Panc1 (cell line): ENCODE results near the gene C22orf39. TPM values are rescaled to one million over a fixed set of nuclear protein-coding genes. Genes with fewer than 3 reads are reported as not detected.

Experiments
- ATAC-seq: fragments of 200-7000 bp; cut with Tn5 transposase; 2 replicates; pipeline ENCODE4 v1.9.1; 2020; ENCODE audit warnings: mild to moderate bottlenecking, moderate library complexity
- BruUV-seq: library from RNA; stranded (reverse); fragments of 400-500 nt; replicated peaks from 2 replicates; lab custom pipeline; 2021; lab: Mats Ljungman, UMichigan
- CTCF ChIA-PET: fragments of 300-600 bp; sonication (Branson Sonifier 250); formaldehyde crosslinking; loops from one replicate; lab custom pipeline; 2022; ENCODE audit warnings: antibody characterized with exemption; lab: Charles Lee
- POLR2A ChIA-PET: fragments of 300-600 bp; sonication (Branson Sonifier 250); formaldehyde crosslinking; loops from one replicate; lab custom pipeline; 2022; ENCODE audit warnings: antibody characterized with exemption; lab: Charles Lee
- DNase-seq: peaks from one replicate; pipeline ENCODE4 v3.0.0-alpha.2; 2010; ENCODE audit warnings: low read depth, low spot score
- H3K27ac ChIP-seq: 2 replicates; pipeline ENCODE4 v1.5.1; 2011; ENCODE audit warnings: mild to moderate bottlenecking, low read length, inconsistent platforms
- H3K27me3 ChIP-seq: fragments of 200-500 bp; sonication (Bioruptor generic); 2 replicates; pipeline ENCODE4 v1.6.0; 2014; ENCODE audit warnings: low read length, inconsistent platforms; ENCODE audit not compliant: control insufficient read depth, insufficient read depth
- H3K36me3 ChIP-seq: fragments of 200-500 bp; sonication (Bioruptor generic); 2 replicates; pipeline ENCODE4 v1.5.1; 2014; ENCODE audit warnings: inconsistent platforms, mild to moderate bottlenecking, low read length, moderate library complexity; ENCODE audit not compliant: control insufficient read depth, insufficient read depth
- H3K4me1 ChIP-seq: 2 replicates; pipeline ENCODE4 v1.5.1; 2011; ENCODE audit warnings: inconsistent platforms, mild to moderate bottlenecking, low read length, moderate library complexity; ENCODE audit not compliant: control insufficient read depth, insufficient read depth
- H3K4me3 ChIP-seq, 2 experiments: 2 replicates each; pipeline ENCODE4 v1.5.1; 2011 to 2012; ENCODE audit warnings: low read depth in 2 of 2, low read length in 2 of 2, mild to moderate bottlenecking in 2 of 2, inconsistent platforms in 1 of 2, moderate library complexity in 1 of 2
- H3K9me3 ChIP-seq: fragments of 200-500 bp; sonication (Bioruptor generic); 2 replicates; pipeline ENCODE4 v1.5.1; 2014; ENCODE audit warnings: low read depth, mild to moderate bottlenecking, inconsistent platforms, low read length, moderate library complexity; ENCODE audit not compliant: control insufficient read depth, insufficient read depth
- POLR2AphosphoS5 ChIP-seq: IDR thresholded peaks from 2 replicates; pipeline ENCODE4 v1.6.1; 2012; ENCODE audit warnings: mild to moderate bottlenecking, low read depth, low read length, moderate library complexity
- SIN3A ChIP-seq: IDR thresholded peaks from 2 replicates; pipeline ENCODE4 v1.6.1; 2012; ENCODE audit warnings: low read depth, mild to moderate bottlenecking, low read length, moderate library complexity, borderline replicate concordance; ENCODE audit not compliant: insufficient read depth
- TCF7L2 ChIP-seq: IDR thresholded peaks from 2 replicates; pipeline ENCODE4 v1.6.1; 2011; ENCODE audit warnings: mild to moderate bottlenecking, low read depth, low read length, inconsistent platforms
- in situ Hi-C: cut with HindIII; loops from 2 replicates; pipeline ENCODE4 v1.10.0; 2016; ENCODE audit warnings: low sequenced_read_pairs, low pct_unique_long_range_greater_than_20kb
- intact Hi-C: fragments of 100-400 bp; cut with micrococcal nuclease; formaldehyde crosslinking; loops from one replicate; pipeline ENCODE4 v1.10.0; 2022; ENCODE audit not compliant: unreplicated experiment
- total RNA-seq: library from RNA; stranded (reverse); gene quantifications from one replicate; pipeline ENCODE4 v1.2.1, GENCODE V29; 2021; ENCODE audit not compliant: unreplicated experiment
- TF ChIP-seq, protein P1 (sequence below): fragments of 450-650 bp; IDR thresholded peaks from 2 replicates; pipeline ENCODE4 v1.5.1; 2017; ENCODE audit warnings: mild to moderate bottlenecking
- TF ChIP-seq, protein P2 (sequence below), 2 experiments: IDR thresholded peaks; 2 replicates each; pipeline ENCODE4 v1.6.1; 2011 to 2012; ENCODE audit warnings: low read depth in 2 of 2, control low read depth in 1 of 2, low read length in 1 of 2, mild to moderate bottlenecking in 1 of 2, moderate library complexity in 1 of 2; ENCODE audit not compliant: insufficient read depth in 1 of 2

Gene C22orf39
- total RNA-seq, 1 experiment from 2014 or later, result 20.5 TPM

DNA sequence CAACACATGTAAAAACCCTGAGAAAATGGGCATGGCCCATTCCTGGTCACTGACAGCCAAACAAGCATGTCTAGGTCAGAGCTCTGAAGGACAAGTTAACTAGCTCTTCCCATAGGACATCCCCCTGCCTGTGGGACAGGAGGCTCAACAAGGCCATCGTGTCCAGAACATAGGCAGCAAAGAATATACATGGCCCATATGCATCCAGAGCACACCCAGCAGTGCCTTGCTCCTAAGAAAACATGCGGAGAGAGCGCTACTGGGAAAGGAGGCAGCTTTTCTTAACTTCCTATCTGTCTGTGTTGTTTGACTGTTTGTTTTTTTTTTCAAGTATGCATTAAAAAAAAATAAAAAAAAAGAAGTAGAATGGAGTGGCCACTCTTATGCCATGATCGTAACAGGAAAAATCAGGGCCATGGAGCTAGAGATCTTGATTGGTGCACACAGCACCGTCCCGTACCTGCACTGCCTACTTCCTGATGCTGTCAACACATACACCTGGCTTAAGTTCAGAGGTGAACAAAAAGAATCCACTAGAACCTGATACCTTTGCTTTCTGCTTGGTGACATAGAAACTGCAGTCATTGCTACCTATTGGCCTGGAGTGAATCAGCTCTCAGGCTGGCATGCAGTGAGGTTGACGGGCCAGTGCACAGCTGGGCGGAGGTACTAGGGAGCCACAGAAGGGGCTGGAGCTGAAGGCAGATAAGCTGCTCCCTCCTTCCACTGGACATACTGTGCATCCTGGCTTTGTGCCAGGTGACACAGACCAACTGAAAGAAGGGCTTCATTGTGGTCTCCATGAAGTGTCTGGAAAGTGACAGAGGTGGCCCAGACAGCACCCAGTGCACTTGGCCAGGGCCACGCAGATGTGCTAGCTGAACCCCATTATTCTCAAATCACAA lies 19.6 kb upstream of the C22orf39 start:
- Histone ChIP-seq H3K4me1 (no peaks in the 10 kb centered on the region), H3K27me3 (no peaks in the 10 kb centered on the region), H3K4me3 (no peak overlapping the region), H3K9me3 (no peaks in the 10 kb centered on the region), H3K36me3 (peaks cover 30% of the 10 kb centered on the region), H3K27ac (no peak overlapping the region)
- DNase-seq (no peak), ATAC-seq (no peak)
- TF ChIP-seq, protein P1, sequence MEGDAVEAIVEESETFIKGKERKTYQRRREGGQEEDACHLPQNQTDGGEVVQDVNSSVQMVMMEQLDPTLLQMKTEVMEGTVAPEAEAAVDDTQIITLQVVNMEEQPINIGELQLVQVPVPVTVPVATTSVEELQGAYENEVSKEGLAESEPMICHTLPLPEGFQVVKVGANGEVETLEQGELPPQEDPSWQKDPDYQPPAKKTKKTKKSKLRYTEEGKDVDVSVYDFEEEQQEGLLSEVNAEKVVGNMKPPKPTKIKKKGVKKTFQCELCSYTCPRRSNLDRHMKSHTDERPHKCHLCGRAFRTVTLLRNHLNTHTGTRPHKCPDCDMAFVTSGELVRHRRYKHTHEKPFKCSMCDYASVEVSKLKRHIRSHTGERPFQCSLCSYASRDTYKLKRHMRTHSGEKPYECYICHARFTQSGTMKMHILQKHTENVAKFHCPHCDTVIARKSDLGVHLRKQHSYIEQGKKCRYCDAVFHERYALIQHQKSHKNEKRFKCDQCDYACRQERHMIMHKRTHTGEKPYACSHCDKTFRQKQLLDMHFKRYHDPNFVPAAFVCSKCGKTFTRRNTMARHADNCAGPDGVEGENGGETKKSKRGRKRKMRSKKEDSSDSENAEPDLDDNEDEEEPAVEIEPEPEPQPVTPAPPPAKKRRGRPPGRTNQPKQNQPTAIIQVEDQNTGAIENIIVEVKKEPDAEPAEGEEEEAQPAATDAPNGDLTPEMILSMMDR, result no peak
- TF ChIP-seq, protein P2, sequence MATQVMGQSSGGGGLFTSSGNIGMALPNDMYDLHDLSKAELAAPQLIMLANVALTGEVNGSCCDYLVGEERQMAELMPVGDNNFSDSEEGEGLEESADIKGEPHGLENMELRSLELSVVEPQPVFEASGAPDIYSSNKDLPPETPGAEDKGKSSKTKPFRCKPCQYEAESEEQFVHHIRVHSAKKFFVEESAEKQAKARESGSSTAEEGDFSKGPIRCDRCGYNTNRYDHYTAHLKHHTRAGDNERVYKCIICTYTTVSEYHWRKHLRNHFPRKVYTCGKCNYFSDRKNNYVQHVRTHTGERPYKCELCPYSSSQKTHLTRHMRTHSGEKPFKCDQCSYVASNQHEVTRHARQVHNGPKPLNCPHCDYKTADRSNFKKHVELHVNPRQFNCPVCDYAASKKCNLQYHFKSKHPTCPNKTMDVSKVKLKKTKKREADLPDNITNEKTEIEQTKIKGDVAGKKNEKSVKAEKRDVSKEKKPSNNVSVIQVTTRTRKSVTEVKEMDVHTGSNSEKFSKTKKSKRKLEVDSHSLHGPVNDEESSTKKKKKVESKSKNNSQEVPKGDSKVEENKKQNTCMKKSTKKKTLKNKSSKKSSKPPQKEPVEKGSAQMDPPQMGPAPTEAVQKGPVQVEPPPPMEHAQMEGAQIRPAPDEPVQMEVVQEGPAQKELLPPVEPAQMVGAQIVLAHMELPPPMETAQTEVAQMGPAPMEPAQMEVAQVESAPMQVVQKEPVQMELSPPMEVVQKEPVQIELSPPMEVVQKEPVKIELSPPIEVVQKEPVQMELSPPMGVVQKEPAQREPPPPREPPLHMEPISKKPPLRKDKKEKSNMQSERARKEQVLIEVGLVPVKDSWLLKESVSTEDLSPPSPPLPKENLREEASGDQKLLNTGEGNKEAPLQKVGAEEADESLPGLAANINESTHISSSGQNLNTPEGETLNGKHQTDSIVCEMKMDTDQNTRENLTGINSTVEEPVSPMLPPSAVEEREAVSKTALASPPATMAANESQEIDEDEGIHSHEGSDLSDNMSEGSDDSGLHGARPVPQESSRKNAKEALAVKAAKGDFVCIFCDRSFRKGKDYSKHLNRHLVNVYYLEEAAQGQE (IDR thresholded peaks at IDR 0.05; ENCODE audit: insufficient read depth in 1 of 2, low read depth in 2 of 2, low read length in 1 of 2), result no peak
- TF ChIP-seq POLR2AphosphoS5 (no peak), SIN3A (no peak), TCF7L2 (no peak)
- intact Hi-C loops, result no loop called here
- CTCF ChIA-PET, result interaction anchor here (0.6 kb wide), 1 partner anchor 24 kb away, joined by 4 read pairs; no protein-coding TSS in a partner anchor
- no TSS peak for BruUV-seq
- POLR2A ChIA-PET, result interaction anchor here (0.7 kb wide), 1 partner anchor 50 kb away, joined by 4 read pairs; no protein-coding TSS in a partner anchor
- in situ Hi-C loops, result no loop called here

DNA sequence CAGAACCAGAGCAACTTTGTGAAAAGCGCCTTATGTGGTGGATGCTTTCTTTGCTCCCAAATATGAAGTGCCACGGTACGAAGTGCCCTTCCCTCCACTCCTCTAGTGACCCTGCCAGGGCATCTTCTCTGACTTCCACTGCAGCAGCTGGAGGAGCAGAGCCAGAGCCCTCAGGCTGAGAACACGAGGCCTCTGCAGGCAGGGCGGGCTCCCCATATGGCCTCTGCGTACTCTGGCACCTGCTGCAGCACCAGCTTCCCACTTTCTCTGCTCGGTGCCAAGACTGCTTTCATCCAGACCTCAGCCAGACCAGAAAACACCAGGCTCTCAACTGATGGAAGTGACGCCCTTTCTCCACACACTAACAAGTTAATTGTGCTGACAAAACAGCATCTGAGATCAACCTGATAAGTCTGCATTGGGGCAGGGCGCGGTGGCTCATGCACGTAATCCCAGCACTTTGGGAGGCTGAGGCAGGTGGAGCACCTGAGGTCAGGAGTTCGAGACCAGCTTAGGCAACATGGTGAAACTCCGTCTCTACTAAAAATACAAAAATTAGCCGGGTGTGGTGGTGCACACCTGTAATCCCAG lies 18.7 kb upstream of the C22orf39 start:
- no peaks in the 10 kb centered on the region for H3K27me3 ChIP-seq
- POLR2A ChIA-PET, result interaction anchor here (0.7 kb wide), 1 partner anchor 51 kb away, joined by 4 read pairs; no protein-coding TSS in a partner anchor
- in situ Hi-C loops (no loop called here), intact Hi-C loops (no loop called here)
- ATAC-seq, result no peak
- no peaks in the 10 kb centered on the region for H3K4me1 ChIP-seq
- no peaks in the 10 kb centered on the region for H3K9me3 ChIP-seq
- H3K27ac ChIP-seq, result no peak overlapping the region
- BruUV-seq, result no TSS peak
- no peak for TF ChIP-seq SIN3A
- TF ChIP-seq, protein P1, result no peak
- TF ChIP-seq TCF7L2, result no peak
- TF ChIP-seq, protein P2 (IDR thresholded peaks at IDR 0.05; ENCODE audit: insufficient read depth in 1 of 2, low read depth in 2 of 2, low read length in 1 of 2), result no peak
- DNase-seq, result no peak
- no peak overlapping the region for H3K4me3 ChIP-seq
- H3K36me3 ChIP-seq, result peaks cover 31% of the 10 kb centered on the region
- CTCF ChIA-PET, result interaction anchor here (0.6 kb wide), 1 partner anchor 23 kb away, joined by 4 read pairs; no protein-coding TSS in a partner anchor
